ENCODE data around the gene COL9A2.
A peak's percentile ranks its signal among the peaks of the same experiment; 100 is the strongest.
"Not testable (repeated sequence)": the region's sequence is repeated elsewhere in the genome, so short reads cannot be mapped to it uniquely, and the experiment has no call there.

COL9A2 gene

DNA sequence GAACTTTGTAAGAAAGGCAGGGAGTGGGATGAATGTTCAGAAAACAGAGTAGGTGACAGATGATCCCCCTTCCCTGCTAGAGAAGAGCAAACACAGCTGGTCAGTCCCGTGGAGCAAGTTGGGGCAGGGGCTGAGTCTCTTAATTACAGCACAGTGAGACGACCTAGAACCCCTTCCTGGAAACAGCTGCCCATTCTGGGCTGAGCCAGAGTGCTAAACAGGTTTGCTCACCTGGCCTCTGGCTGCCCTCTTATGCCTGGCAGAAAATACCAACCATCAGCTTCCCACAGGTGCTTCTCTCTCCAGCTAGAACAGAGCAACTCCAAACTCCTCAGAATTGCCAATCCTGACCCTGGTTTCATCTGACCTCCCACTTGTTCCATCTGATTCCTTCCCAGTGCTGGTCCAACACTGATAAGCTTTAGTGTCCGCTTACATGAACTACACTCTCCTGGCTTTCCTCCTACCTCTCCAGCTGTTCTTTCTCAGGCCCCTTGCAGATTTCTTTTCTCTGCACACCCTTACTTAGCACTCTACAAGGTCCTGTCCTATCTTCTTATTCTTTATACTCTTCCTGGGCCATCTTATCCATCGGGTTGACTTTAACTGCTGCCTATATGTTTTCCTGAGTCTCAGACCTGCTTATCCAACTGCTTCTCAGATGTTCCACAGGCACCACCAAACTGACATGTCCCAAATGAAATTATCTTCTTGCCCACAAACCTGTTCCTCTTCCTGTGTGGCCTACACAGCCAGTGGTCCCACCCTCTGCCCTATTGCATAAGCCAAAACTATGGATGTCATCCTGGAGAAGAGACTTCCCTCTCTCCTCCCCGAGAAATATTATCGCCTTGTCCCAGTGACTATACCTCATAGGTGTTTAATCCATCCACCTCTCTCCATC, 22.6 kb upstream of the COL9A2 start:
- Mint-ChIP-seq H3K27ac (no peak overlapping the region), H3K4me3 (no peak overlapping the region), H3K4me1 (peaks cover 43% of the 10 kb centered on the region)

DNA sequence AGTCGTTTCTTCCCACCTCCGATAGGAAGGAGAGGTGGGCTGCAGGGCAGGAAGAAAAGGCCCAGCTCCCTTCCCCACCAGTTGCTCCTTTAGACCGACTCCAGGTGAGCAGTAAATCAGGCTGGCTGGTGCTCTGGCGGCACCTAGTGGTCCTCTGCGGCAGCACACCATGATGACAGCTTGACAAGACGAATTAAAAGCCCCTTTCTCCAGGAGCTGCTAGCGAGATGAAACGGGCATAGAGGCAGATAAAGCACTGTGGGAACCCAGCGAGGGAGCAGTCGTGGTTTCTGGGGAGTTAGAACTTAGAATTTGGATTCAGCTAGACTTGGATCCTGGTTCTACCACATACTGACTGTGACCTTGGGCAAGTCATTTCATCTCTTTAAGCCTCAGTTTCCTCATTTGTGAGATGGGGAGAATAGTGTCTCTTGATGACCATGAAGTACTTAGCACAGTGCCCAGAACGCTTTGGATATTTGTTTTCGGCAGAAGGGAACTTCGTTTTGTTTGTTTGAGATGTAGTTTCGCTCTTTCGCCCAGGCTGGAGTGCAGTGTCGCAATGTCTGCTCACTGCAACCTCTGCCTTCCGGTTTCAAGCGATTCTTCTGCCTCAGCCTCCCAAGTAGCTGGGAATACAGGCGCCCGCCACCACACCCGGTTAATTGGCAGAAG, 21.8 kb upstream of the COL9A2 start:
- Mint-ChIP-seq H3K27me3 (no peaks in the 10 kb centered on the region), H3K36me3 (peaks cover 3% of the 10 kb centered on the region), H3K27ac (no peak overlapping the region), H3K4me3 (peak overlapping the region; percentile 37), H3K4me1 (peaks cover 35% of the 10 kb centered on the region), H3K9me3 (peaks cover 4% of the 10 kb centered on the region)

More for the DNA sequence above, 22.6 kb upstream of the COL9A2 start:
- H3K9me3 Mint-ChIP-seq, result peaks cover 4% of the 10 kb centered on the region
- H3K36me3 Mint-ChIP-seq, result peaks cover 3% of the 10 kb centered on the region
- no peaks in the 10 kb centered on the region for H3K27me3 Mint-ChIP-seq

DNA sequence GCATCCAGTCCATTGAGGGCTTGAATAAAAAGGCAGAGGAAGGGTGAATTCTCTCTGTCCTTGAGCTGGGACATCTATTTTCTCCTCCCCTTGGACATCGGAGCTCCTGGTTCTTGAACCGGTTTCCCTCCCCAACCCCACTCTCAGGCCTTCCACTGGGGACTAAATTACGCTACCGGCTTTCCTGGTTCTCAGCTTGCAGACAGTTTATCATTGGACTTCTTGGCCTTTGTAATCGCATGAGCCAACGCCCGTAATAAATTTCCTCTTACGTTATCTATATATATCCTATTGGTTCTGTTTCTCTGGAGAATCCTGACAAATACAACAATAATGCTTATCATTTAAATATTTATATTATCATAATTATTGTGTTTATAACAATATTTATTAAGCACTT, 20.4 kb upstream of the COL9A2 start:
- Mint-ChIP-seq H3K36me3 (peaks cover 3% of the 10 kb centered on the region), H3K9me3 (peaks cover 4% of the 10 kb centered on the region), H3K4me3 (no peak overlapping the region), H3K27ac (no peak overlapping the region), H3K27me3 (no peaks in the 10 kb centered on the region), H3K4me1 (peaks cover 28% of the 10 kb centered on the region)

- Mint-ChIP-seq H3K4me1 (no peaks in the 10 kb centered on the region), H3K27ac (no peak overlapping the region), H3K27me3 (no peaks in the 10 kb centered on the region), H3K9me3 (no peaks in the 10 kb centered on the region), H3K36me3 (peaks cover 1% of the 10 kb centered on the region), H3K4me3 (no peak overlapping the region)
Observed at GRCh38 chr1:40332695-40333094, 15.6 kb upstream of the COL9A2 start.

DNA sequence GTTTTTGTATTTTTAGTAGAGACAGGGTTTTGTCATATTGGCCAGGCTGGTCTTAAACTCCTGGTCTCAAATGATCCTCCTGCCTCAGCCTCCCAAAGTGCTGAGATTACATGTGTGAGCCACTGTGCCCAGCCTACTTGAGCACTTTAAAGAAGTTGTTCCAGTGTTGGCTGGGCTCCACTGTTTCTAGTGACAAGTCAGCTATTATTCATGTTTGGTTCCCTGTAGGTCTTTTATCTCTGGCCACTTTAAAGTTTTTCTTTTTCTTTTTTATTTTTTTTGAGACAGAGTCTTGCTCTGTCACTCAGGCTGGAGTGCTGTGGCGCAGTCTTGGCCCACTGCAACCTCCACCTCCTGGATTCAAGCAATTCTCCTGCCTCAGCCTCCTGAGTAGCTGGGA, 14.3 kb upstream of the COL9A2 start:
- H3K27me3 Mint-ChIP-seq, H3K36me3 Mint-ChIP-seq, H3K9me3 Mint-ChIP-seq, H3K4me1 Mint-ChIP-seq, H3K4me3 Mint-ChIP-seq, H3K27ac Mint-ChIP-seq: not testable (repeated sequence)

DNA sequence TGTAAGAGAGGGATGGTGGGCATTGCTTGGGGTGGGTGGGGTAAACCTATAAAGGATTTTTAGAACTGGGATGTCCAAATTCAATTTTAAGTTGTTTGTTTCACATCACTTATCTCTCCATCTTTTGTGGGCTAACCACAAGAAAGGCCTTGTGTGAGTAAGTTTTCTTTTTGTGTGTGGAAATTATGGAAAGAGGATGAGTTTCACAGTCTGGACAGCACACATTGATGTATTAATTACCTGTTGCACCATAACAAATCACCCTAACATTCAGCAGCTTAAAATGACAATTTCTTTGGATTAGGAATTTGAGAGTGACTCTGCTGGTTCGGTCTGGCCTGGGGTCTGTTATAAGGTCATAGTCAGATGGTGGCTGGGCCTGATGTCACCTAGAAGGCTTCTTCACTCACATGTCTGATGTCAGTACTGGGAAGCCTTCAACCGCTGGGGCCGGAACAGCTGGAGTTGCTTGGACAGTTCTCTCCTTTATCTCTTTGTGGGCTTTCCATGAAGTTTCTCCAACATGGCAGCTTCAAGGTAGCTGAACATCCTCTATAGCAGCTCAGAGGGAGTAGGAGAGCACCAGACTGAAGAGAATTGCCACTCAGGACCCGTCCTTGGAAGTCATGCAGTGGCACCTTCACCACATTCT, 2.0 kb upstream of the COL9A2 start:
- peaks cover 33% of the 10 kb centered on the region for H3K4me1 Mint-ChIP-seq

GRCh38 chr1:40318476-40318875, 1.4 kb upstream of the COL9A2 start:
- no peaks in the 10 kb centered on the region for H3K9me3 Mint-ChIP-seq
- peaks cover 10% of the 10 kb centered on the region for H3K27me3 Mint-ChIP-seq
- H3K4me1 Mint-ChIP-seq, result peaks cover 33% of the 10 kb centered on the region
- no peak overlapping the region for H3K4me3 Mint-ChIP-seq
- no peaks in the 10 kb centered on the region for H3K36me3 Mint-ChIP-seq
- H3K27ac Mint-ChIP-seq, result peak overlapping the region; percentile 25

More for the DNA sequence above, 2.0 kb upstream of the COL9A2 start:
- H3K9me3 Mint-ChIP-seq, result no peaks in the 10 kb centered on the region
- H3K4me3 Mint-ChIP-seq, result no peak overlapping the region
- no peaks in the 10 kb centered on the region for H3K36me3 Mint-ChIP-seq
- H3K27me3 Mint-ChIP-seq, result peaks cover 10% of the 10 kb centered on the region
- no peak overlapping the region for H3K27ac Mint-ChIP-seq

- Mint-ChIP-seq H3K4me1 (peaks cover 38% of the 10 kb centered on the region), H3K36me3 (no peaks in the 10 kb centered on the region), H3K27ac (no peak overlapping the region), H3K9me3 (no peaks in the 10 kb centered on the region), H3K27me3 (peaks cover 10% of the 10 kb centered on the region), H3K4me3 (peak overlapping the region; percentile 86)
Observed at GRCh38 chr1:40317394-40318074, 448 bp upstream of the COL9A2 start.

DNA sequence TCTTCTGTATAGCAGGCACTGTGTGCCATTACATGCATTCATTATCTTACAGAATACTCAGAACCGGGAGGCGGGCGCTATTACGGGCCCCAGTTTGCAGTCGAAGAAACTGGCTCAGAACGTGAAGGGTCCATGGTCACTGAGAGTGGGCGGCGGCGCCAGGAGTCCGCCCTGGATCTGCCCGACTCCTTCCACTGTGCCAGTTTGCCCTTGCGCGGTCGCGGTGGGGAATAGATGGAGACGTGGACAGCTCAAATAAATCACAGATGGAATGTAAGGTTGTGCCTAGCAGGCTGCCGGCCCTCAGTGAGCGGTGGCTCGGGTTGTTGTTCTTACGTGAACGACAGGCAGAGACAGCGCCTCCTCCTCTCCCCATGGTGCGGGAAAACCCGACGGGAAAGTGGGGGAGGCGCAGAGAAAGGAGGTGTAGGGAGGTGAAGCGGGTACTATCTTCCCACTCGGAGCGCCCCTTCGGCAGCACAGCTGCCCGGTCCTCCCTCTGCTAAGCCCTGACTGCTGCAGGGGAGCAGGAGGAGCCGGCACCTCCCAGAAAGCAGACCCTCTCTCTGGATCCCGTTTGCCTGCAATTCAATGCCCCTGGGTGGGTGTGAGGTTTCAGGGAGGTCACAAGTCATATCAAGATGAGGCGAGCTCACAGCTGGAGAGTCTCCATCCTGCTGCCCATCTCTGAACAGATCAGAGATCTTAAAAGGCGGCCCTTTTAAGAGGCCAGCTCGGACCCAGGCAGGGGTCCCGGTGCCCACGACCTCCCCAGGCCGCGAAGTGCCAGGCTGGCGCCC, 1.1 kb downstream of the COL9A2 start:
- H3K27me3 Mint-ChIP-seq, result peaks cover 10% of the 10 kb centered on the region
- H3K36me3 Mint-ChIP-seq, result no peaks in the 10 kb centered on the region
- no peaks in the 10 kb centered on the region for H3K9me3 Mint-ChIP-seq
- H3K4me1 Mint-ChIP-seq, result peaks cover 38% of the 10 kb centered on the region
- peak overlapping the region; percentile 88 for H3K4me3 Mint-ChIP-seq
- H3K27ac Mint-ChIP-seq, result no peak overlapping the region

GRCh38 chr1:40315239-40315794, 1.8 kb downstream of the COL9A2 start:
- Mint-ChIP-seq H3K4me1 (peaks cover 38% of the 10 kb centered on the region), H3K9me3 (no peaks in the 10 kb centered on the region), H3K27ac (no peak overlapping the region), H3K36me3 (no peaks in the 10 kb centered on the region), H3K27me3 (peaks cover 10% of the 10 kb centered on the region), H3K4me3 (peak overlapping the region; percentile 88)

DNA sequence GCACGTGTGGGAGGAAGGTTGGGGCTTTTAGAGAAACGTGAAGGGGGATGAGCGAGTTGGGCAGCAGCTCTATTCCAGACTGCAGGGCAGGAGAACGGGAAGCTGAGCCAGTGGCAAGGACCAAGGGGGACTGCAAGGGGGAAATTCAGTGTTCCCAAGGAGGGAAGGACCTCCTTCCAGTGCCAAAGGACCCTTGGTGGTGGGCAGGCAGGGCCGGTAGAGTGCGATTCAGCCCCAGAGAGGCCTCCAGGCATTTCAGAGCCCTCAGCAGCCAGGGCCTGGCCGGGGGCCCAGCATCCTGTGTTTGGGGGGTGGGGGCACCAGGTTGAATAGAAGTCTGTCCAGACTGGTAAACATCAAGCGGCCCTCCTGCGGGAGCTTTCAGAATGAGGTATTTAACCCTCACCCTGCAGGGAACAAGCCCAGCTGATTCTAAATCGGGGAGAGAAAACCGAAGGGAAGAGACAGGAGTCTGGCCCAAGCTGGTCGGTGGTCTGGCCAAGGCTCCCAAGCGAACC, 2.3 kb downstream of the COL9A2 start:
- Mint-ChIP-seq H3K27me3 (peaks cover 10% of the 10 kb centered on the region), H3K4me1 (peaks cover 38% of the 10 kb centered on the region), H3K36me3 (no peaks in the 10 kb centered on the region), H3K27ac (no peak overlapping the region), H3K4me3 (peak overlapping the region; percentile 54), H3K9me3 (no peaks in the 10 kb centered on the region)

- Mint-ChIP-seq H3K27ac (no peak overlapping the region), H3K36me3 (no peaks in the 10 kb centered on the region), H3K4me3 (peak overlapping the region; percentile 54), H3K9me3 (no peaks in the 10 kb centered on the region), H3K4me1 (peaks cover 37% of the 10 kb centered on the region), H3K27me3 (peaks cover 10% of the 10 kb centered on the region)
Observed at GRCh38 chr1:40313958-40314720, 2.9 kb downstream of the COL9A2 start.

DNA sequence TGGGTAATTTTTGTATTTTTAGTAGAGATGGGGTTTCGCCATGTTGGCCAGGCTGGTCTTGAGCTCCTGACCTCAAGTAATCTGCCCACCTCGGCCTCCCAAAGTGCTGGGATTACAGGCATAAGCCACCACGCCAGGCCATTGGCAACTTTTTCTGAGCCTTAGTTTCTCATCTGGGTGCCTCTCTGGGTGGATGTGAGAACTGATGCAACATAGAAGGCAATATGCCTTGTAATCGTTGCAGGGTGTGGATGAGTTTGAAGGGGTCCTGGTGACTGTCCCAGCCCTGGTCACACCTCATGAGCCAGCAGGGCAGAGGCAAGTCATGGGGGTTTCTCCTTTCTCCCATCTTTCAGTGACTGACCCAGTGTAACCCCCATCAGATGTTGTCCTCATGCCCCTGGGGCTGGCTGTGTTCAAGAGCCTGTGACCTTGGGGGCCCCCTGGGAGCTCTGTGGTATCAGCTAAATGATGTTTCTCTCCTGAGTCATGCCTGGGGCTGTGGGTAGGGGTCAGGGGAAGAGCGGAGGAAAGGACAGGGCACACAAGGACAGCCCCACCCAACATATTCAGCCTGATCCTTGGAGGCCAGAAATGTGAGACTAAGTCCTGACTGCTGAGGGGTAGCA, 3.6 kb downstream of the COL9A2 start:
- peaks cover 31% of the 10 kb centered on the region for H3K4me1 Mint-ChIP-seq
- peaks cover 8% of the 10 kb centered on the region for H3K27me3 Mint-ChIP-seq
- no peaks in the 10 kb centered on the region for H3K9me3 Mint-ChIP-seq
- no peak overlapping the region for H3K4me3 Mint-ChIP-seq
- no peak overlapping the region for H3K27ac Mint-ChIP-seq
- no peaks in the 10 kb centered on the region for H3K36me3 Mint-ChIP-seq
